M059J (cell line): ENCODE results near the gene TNS3. TPM values are rescaled to one million over a fixed set of nuclear protein-coding genes. Genes with fewer than 3 reads are reported as not detected.

Source experiments
- DNase-seq: peaks from one replicate; pipeline ENCODE4 v3.0.0-alpha.2; 2012; ENCODE audit warnings: low read depth
- total RNA-seq: library from RNA; depleted of rRNA; stranded (reverse); fragments of >200 nt; shearing (Covaris generic); gene quantifications from 2 replicates; pipeline ENCODE4 v1.2.3, GENCODE V29; 2014

The TNS3 gene
- total RNA-seq, 1 experiment from 2014 or later = 115 TPM

- DNase-seq = no peak
Observed at GRCh38 chr7:47408675-47409074, 173.2 kb downstream of the TNS3 start.

GRCh38 chr7:47407821-47408674 lies 173.9 kb downstream of the TNS3 start:
- DNase-seq = no peak

GRCh38 chr7:47407136-47407535 lies 174.8 kb downstream of the TNS3 start:
- DNase-seq = no peak

- no peak for DNase-seq
Observed at GRCh38 chr7:47406801-47407129, 175.1 kb downstream of the TNS3 start.

GRCh38 chr7:47405921-47406800 lies 175.8 kb downstream of the TNS3 start:
- DNase-seq = peak; percentile 65

GRCh38 chr7:47405286-47405904 lies 176.5 kb downstream of the TNS3 start:
- DNase-seq = no peak

- no peak for DNase-seq
Observed at GRCh38 chr7:47404010-47404409, 177.9 kb downstream of the TNS3 start.

- no peak for DNase-seq
Observed at GRCh38 chr7:47402941-47403866, 178.7 kb downstream of the TNS3 start.

- no peak for DNase-seq
Observed at GRCh38 chr7:47401611-47402570, 180.0 kb downstream of the TNS3 start.

- DNase-seq = no peak
Observed at GRCh38 chr7:47400741-47401206, 181.1 kb downstream of the TNS3 start.

GRCh38 chr7:47400001-47400400 lies 181.9 kb downstream of the TNS3 start:
- DNase-seq = no peak

- DNase-seq = no peak
Observed at GRCh38 chr7:47394751-47395252, 187.1 kb downstream of the TNS3 start.

GRCh38 chr7:47394216-47394615 lies 187.7 kb downstream of the TNS3 start:
- DNase-seq = no peak

- DNase-seq = no peak
Observed at GRCh38 chr7:47393406-47393805, 188.5 kb downstream of the TNS3 start.

- no peak for DNase-seq
Observed at GRCh38 chr7:47392241-47392759, 189.6 kb downstream of the TNS3 start.

- DNase-seq = no peak
Observed at GRCh38 chr7:47391726-47392125, 190.2 kb downstream of the TNS3 start.

GRCh38 chr7:47390914-47391313 lies 191.0 kb downstream of the TNS3 start:
- no peak for DNase-seq

- no peak for DNase-seq
Observed at GRCh38 chr7:47389923-47390630, 191.8 kb downstream of the TNS3 start.
